ENCODE measurements around the gene AMZ2. TPM values are rescaled to one million over a fixed set of nuclear protein-coding genes. Genes with fewer than 3 reads are reported as not detected.

The AMZ2 gene
- total and polyA plus RNA-seq, 2 experiments from 2014 or later, result 69.2 to 122 TPM

- no peak for DNase-seq (ENCODE audit: low read depth in 1 of 2, low spot score in 1 of 2)
- H3K4me3 ChIP-seq, result peak overlapping the region; percentile 83
Observed at GRCh38 chr17:68289936-68290267, 42.1 kb downstream of the AMZ2 start.

GRCh38 chr17:68290268-68290954 lies 42.6 kb downstream of the AMZ2 start:
- Histone ChIP-seq H3K27ac (no peak overlapping the region), H3K9me3 (ENCODE audit: low read depth) (no peaks in the 10 kb centered on the region), H3K4me3 (peak overlapping the region; percentile 83), H3K36me3 (no peaks in the 10 kb centered on the region), H3K4me1 (ENCODE audit: low read depth) (no peaks in the 10 kb centered on the region), H3K27me3 (peaks cover 61% of the 10 kb centered on the region)
- TF ChIP-seq CTCF (IDR thresholded peaks at IDR 0.05; ENCODE audit: low read depth, low read length), result no peak
- peak in 1 of 2 donors; percentile 38 for DNase-seq (ENCODE audit: low read depth in 1 of 2, low spot score in 1 of 2)

More at GRCh38 chr17:68289936-68290267, 42.1 kb downstream of the AMZ2 start:
- Histone ChIP-seq H3K27me3 (peaks cover 58% of the 10 kb centered on the region), H3K36me3 (no peaks in the 10 kb centered on the region), H3K9me3 (ENCODE audit: low read depth) (no peaks in the 10 kb centered on the region), H3K27ac (no peak overlapping the region), H3K4me1 (ENCODE audit: low read depth) (no peaks in the 10 kb centered on the region)
- TF ChIP-seq CTCF (IDR thresholded peaks at IDR 0.05; ENCODE audit: low read depth, low read length), result no peak

GRCh38 chr17:68290955-68291835 lies 43.4 kb downstream of the AMZ2 start, which contains the start of the genes ARSG and SLC16A6:
ARSG (plus strand) TSS chr17:68291495; CDS start chr17:68307494, 15,999 bp downstream.
SLC16A6 (minus strand) TSS chr17:68291127; CDS start chr17:68278320, 12,807 bp downstream.
- TF ChIP-seq CTCF (IDR thresholded peaks at IDR 0.05; ENCODE audit: low read depth, low read length), result no peak
- H3K4me3 ChIP-seq, result peak within 1 kb of the TSS; percentile 83
- DNase-seq (ENCODE audit: low read depth in 1 of 2, low spot score in 1 of 2), result peak; percentile 58 to 84
- H3K27me3 ChIP-seq, result peaks cover 61% of the 10 kb centered on the region
- H3K36me3 ChIP-seq, result no peaks in the 10 kb centered on the region
- no peaks in the 10 kb centered on the region for H3K4me1 ChIP-seq (ENCODE audit: low read depth)
- H3K9me3 ChIP-seq (ENCODE audit: low read depth), result no peaks in the 10 kb centered on the region
- H3K27ac ChIP-seq, result no peak within 1 kb of the TSS

- Histone ChIP-seq H3K4me3 (peak overlapping the region; percentile 83), H3K27ac (no peak overlapping the region), H3K27me3 (peaks cover 61% of the 10 kb centered on the region), H3K9me3 (ENCODE audit: low read depth) (no peaks in the 10 kb centered on the region), H3K4me1 (ENCODE audit: low read depth) (no peaks in the 10 kb centered on the region), H3K36me3 (no peaks in the 10 kb centered on the region)
- no peak for TF ChIP-seq CTCF (IDR thresholded peaks at IDR 0.05; ENCODE audit: low read depth, low read length)
- DNase-seq (ENCODE audit: low read depth in 1 of 2, low spot score in 1 of 2), result peak; percentile 69 to 76
Observed at GRCh38 chr17:68291836-68292688, 44.2 kb downstream of the AMZ2 start.

- H3K27me3 ChIP-seq, result peaks cover 61% of the 10 kb centered on the region
- H3K4me3 ChIP-seq, result peak overlapping the region; percentile 83
- no peaks in the 10 kb centered on the region for H3K9me3 ChIP-seq (ENCODE audit: low read depth)
- H3K4me1 ChIP-seq (ENCODE audit: low read depth), result no peaks in the 10 kb centered on the region
- no peak overlapping the region for H3K27ac ChIP-seq
- H3K36me3 ChIP-seq, result no peaks in the 10 kb centered on the region
- TF ChIP-seq CTCF (IDR thresholded peaks at IDR 0.05; ENCODE audit: low read depth, low read length), result no peak
- DNase-seq (ENCODE audit: low read depth in 1 of 2, low spot score in 1 of 2), result no peak
Observed at GRCh38 chr17:68292689-68293040, 44.8 kb downstream of the AMZ2 start.
